ENCODE results near the gene TCEA2.

DNA sequence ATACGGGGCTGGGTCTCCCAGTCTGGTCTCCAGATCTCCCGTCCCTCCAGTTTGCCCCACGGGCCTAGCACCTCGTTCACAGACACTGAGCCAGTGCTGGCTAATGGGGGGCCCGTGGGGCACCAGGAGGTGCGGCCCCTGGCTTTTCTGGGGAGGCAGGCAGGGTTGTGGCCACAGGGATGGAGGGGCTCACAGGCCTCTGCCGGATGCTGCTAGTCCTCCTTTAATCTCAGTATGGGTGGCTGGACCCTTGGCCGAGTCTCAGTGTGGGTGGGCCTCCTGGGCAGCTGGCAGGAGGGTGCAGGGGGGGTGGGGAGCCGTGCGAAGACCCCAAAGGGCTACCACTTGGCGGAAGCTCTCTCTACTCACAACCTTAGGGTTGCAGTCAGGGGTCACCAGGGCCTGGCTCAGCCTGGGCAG lies 12.0 kb upstream of the TCEA2 start:
- no peak for TF ChIP-seq EZH2 (IDR thresholded peaks at IDR 0.05; ENCODE audit: low read length, missing control alignments)
- TF ChIP-seq, protein P1, sequence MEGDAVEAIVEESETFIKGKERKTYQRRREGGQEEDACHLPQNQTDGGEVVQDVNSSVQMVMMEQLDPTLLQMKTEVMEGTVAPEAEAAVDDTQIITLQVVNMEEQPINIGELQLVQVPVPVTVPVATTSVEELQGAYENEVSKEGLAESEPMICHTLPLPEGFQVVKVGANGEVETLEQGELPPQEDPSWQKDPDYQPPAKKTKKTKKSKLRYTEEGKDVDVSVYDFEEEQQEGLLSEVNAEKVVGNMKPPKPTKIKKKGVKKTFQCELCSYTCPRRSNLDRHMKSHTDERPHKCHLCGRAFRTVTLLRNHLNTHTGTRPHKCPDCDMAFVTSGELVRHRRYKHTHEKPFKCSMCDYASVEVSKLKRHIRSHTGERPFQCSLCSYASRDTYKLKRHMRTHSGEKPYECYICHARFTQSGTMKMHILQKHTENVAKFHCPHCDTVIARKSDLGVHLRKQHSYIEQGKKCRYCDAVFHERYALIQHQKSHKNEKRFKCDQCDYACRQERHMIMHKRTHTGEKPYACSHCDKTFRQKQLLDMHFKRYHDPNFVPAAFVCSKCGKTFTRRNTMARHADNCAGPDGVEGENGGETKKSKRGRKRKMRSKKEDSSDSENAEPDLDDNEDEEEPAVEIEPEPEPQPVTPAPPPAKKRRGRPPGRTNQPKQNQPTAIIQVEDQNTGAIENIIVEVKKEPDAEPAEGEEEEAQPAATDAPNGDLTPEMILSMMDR (conservative IDR thresholded peaks at IDR 0.05 in 1 of 2, IDR thresholded peaks at IDR 0.05 in 1 of 2; ENCODE audit: low read depth in 1 of 2, low read length in 2 of 2): no peak

Data from fibroblast of lung (primary cell).